Left lung (tissue), 10 donors: Measurements from ENCODE around the gene SERPINE1. TPM values are rescaled to one million over a fixed set of nuclear protein-coding genes. Genes with fewer than 3 reads are reported as not detected.
A peak's percentile ranks its signal among the peaks of the same experiment; 100 is the strongest.
"Not testable (repeated sequence)": the region's sequence is repeated elsewhere in the genome, so short reads cannot be mapped to it uniquely, and the experiment has no call there.

ENCODE experiments used
- ATAC-seq: fragments of 200-7000 bp; cut with Tn5 transposase; one replicate; pipeline ENCODE4 v1.9.1; 2020; ENCODE audit warnings: moderate library complexity
- DNase-seq, 4 donors: peaks; one replicate each; pipeline ENCODE4 v3.0.0-alpha.2; 2013 to 2020
- H3K27ac ChIP-seq, 2 donors: fragments of 200-600 bp; sonication (generic) in 1 of 2; one replicate each; pipeline versions ENCODE4 v1.5.0 to v1.8.0; 2020 to 2021
- H3K27me3 ChIP-seq, 2 donors: fragments of 200-600 bp; sonication (generic) in 1 of 2; one replicate each; pipeline versions ENCODE4 v1.5.0 to v1.8.0; 2020 to 2021
- H3K36me3 ChIP-seq, 2 donors: fragments of 200-600 bp; sonication (generic) in 1 of 2; one replicate each; pipeline versions ENCODE4 v1.5.0 to v1.8.0; 2020 to 2021
- H3K4me1 ChIP-seq, 2 donors: fragments of 200-600 bp; one replicate each; pipeline ENCODE4 v1.8.0; 2021
- H3K4me3 ChIP-seq, 2 donors: fragments of 200-600 bp; sonication (generic) in 1 of 2; one replicate each; pipeline versions ENCODE4 v1.5.0 to v1.8.0; 2020 to 2021; ENCODE audit warnings: mild to moderate bottlenecking in 1 of 2
- H3K9me3 ChIP-seq, 2 donors: fragments of 200-600 bp; sonication (generic) in 1 of 2; one replicate each; pipeline versions ENCODE4 v1.5.0 to v1.8.0; 2020 to 2021
- intact Hi-C, 2 donors: fragments of 100-400 bp; cut with DNase I; formaldehyde crosslinking; loops; one replicate each; pipeline versions ENCODE4 v1.11.2 to v1.14.2; 2022
- polyA plus RNA-seq, 6 donors: library from polyadenylated mRNA; unstranded; fragments of 120-200 nt; gene quantifications; one replicate each; pipeline ENCODE4 v1.2.1, GENCODE V29; 2013; ENCODE audit not compliant: insufficient read length in 6 of 6
- total RNA-seq, 2 donors: library from RNA; stranded (reverse); fragmentation: NEBNext Ultra II Directional; extraction: Animal tissue kit (Norgen Biotek cat#: 25700); gene quantifications; one replicate each; pipeline ENCODE4 v1.2.1, GENCODE V29; 2021
- TF ChIP-seq, protein P1 (sequence below), 2 donors: fragments of 200-600 bp; sonication (generic) in 1 of 2; IDR thresholded peaks; one replicate each; pipeline versions ENCODE4 v1.5.0 to v1.8.0; 2021; ENCODE audit warnings: antibody characterized with exemption in 2 of 2
- donor health status: DM: no; HTN: yes; CAD: no.
- donor health status: DM: no; HTN: no; CAD: no.

The SERPINE1 gene
- total and polyA plus RNA-seq, 8 donors, result 2.5 to 80.5 (median 3.9) TPM

DNA sequence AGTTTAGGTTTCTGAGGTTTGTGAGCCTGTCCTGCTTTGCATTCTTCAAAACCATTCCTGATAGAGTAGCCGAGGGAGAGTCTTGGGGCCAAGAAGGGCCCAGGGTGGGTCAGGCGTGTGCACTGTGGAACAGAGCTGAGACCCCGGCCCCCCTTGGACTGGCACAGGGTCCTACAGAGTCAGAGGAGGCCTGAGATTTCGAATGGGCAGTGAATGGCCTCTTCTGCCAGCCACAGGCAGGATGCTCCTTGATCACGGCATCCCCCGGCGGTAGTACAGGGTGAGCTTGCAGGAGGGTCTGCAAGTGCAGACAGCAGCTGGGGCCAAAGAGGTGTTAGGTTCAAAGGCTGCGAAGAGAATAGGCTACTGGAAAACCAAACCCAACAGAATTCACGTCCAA is 37.0 kb upstream of the SERPINE1 start:
- DNase-seq, result peak in 1 of 4 donors; percentile 53
- Histone ChIP-seq H3K4me3 (no peak overlapping the region), H3K27me3 (no peaks in the 10 kb centered on the region), H3K27ac (no peak overlapping the region), H3K4me1 (peaks cover 8 to 62% of the 10 kb centered on the region in 2 donors), H3K36me3 (peaks cover 0 to 45% of the 10 kb centered on the region in 2 donors), H3K9me3 (no peaks in the 10 kb centered on the region)
- intact Hi-C loops, result loop anchor here in 1 of 2 donors (10.0 kb wide), 1 partner anchor 45 kb away; no protein-coding TSS in a partner anchor
- no peak for ATAC-seq
- TF ChIP-seq, protein P1, sequence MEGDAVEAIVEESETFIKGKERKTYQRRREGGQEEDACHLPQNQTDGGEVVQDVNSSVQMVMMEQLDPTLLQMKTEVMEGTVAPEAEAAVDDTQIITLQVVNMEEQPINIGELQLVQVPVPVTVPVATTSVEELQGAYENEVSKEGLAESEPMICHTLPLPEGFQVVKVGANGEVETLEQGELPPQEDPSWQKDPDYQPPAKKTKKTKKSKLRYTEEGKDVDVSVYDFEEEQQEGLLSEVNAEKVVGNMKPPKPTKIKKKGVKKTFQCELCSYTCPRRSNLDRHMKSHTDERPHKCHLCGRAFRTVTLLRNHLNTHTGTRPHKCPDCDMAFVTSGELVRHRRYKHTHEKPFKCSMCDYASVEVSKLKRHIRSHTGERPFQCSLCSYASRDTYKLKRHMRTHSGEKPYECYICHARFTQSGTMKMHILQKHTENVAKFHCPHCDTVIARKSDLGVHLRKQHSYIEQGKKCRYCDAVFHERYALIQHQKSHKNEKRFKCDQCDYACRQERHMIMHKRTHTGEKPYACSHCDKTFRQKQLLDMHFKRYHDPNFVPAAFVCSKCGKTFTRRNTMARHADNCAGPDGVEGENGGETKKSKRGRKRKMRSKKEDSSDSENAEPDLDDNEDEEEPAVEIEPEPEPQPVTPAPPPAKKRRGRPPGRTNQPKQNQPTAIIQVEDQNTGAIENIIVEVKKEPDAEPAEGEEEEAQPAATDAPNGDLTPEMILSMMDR (IDR thresholded peaks at IDR 0.05), result no peak

DNA sequence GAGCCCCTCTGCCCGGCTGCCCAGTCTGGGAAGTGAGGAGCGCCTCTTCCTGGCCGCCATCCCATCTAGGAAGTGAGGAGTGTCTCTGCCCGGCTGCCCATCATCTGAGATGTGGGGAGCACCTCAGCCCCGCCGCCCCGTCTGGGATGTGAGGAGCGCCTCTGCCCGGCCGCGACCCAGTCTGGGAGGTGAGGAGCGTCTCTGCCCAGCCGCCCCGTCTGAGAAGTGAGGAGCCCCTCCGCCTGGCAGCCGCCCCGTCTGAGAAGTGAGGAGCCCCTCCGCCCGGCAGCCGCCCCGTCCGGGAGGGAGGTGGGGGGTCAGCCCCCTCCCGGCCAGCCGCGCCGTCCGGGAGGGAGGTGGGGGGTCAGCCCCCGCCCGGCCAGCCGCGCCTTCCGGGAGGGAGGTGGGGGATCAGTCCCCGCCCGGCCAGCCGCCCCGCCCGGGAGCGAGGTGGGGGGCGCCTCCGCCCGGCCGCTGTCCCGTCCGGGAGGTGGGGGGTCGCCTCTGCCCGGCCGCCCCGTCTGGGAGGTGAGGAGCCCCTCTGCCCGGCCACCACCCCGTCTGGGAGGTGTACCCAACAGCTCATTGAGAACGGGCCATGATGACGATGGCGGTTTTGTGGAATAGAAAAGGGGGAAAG is 34.5 kb upstream of the SERPINE1 start:
- ATAC-seq, H3K9me3 ChIP-seq, H3K4me3 ChIP-seq, H3K27me3 ChIP-seq, intact Hi-C loops, H3K27ac ChIP-seq: not testable (repeated sequence)
- H3K36me3 ChIP-seq, result peaks cover 0 to 40% of the 10 kb centered on the region in 2 donors
- peaks cover 0 to 56% of the 10 kb centered on the region in 2 donors for H3K4me1 ChIP-seq
- DNase-seq, result peak in 1 of 4 donors; percentile 68

GRCh38 chr7:101093906-101094305 is 33.0 kb upstream of the SERPINE1 start:
- intact Hi-C loops, result no loop called here
- TF ChIP-seq, protein P1 (IDR thresholded peaks at IDR 0.05), result no peak
- peak; percentile 16 for ATAC-seq

GRCh38 chr7:101094376-101094775 is 32.5 kb upstream of the SERPINE1 start:
- no peak for ATAC-seq
- H3K4me1 ChIP-seq, result peaks cover 0 to 43% of the 10 kb centered on the region in 2 donors
- TF ChIP-seq, protein P1 (IDR thresholded peaks at IDR 0.05), result no peak
- intact Hi-C loops, result no loop called here
- peaks cover 0 to 21% of the 10 kb centered on the region in 2 donors for H3K36me3 ChIP-seq
- peak in 1 of 4 donors; percentile 43 for DNase-seq
- no peaks in the 10 kb centered on the region for H3K27me3 ChIP-seq
- H3K9me3 ChIP-seq, result no peaks in the 10 kb centered on the region
- H3K27ac ChIP-seq, result no peak overlapping the region
- no peak overlapping the region for H3K4me3 ChIP-seq

More at GRCh38 chr7:101093906-101094305, 33.0 kb upstream of the SERPINE1 start:
- no peak overlapping the region for H3K27ac ChIP-seq
- no peak for DNase-seq
- no peaks in the 10 kb centered on the region for H3K27me3 ChIP-seq
- no peak overlapping the region for H3K4me3 ChIP-seq
- H3K9me3 ChIP-seq, result no peaks in the 10 kb centered on the region
- peaks cover 0 to 25% of the 10 kb centered on the region in 2 donors for H3K36me3 ChIP-seq
- H3K4me1 ChIP-seq, result peaks cover 0 to 43% of the 10 kb centered on the region in 2 donors

GRCh38 chr7:101094791-101095375 is 32.0 kb upstream of the SERPINE1 start:
- TF ChIP-seq, protein P1 (IDR thresholded peaks at IDR 0.05), result peak; percentile 51 to 60
- H3K4me1 ChIP-seq, result peaks cover 4 to 43% of the 10 kb centered on the region in 2 donors
- no peak overlapping the region for H3K27ac ChIP-seq
- H3K27me3 ChIP-seq, result no peaks in the 10 kb centered on the region
- H3K36me3 ChIP-seq, result peaks cover 0 to 15% of the 10 kb centered on the region in 2 donors
- peak in 2 of 4 donors; percentile 21 to 33 for DNase-seq
- H3K4me3 ChIP-seq, result no peak overlapping the region
- ATAC-seq, result peak; percentile 77
- intact Hi-C loops, result loop anchor here in 1 of 2 donors (5.0 kb wide), 1 partner anchor 42 kb away; no protein-coding TSS in a partner anchor
- H3K9me3 ChIP-seq, result no peaks in the 10 kb centered on the region
